GM18519 (cell line): ENCODE measurements around the gene NCSTN.

ENCODE experiments used
- ATAC-seq: cut with Tn5 transposase; IDR thresholded peaks from one replicate; pipeline ENCODE4 v1.9.1; 2021; ENCODE audit warnings: mild to moderate bottlenecking, moderate library complexity; ENCODE audit not compliant: unreplicated experiment, low FRiP score

Gene NCSTN

DNA sequence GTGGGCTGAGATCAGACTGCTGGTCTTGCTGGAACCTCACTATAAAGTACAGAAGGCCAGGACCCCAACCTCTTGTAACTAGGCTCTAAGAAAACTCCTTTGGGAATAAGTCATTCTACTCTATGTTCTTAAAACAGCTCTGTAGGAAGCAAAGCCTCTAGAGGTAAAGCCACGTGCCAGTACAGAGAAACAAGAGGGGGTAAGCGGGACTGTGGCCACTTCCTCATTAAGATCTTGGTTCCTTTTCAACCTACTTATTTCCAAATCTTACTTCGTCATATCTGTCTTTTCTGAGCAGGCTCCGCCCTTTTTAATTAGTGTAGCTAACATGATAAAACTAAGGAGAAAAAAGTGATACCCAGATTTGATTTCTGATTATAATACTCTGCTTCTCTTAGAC, 3.8 kb downstream of the NCSTN start:
- no peak for ATAC-seq

DNA sequence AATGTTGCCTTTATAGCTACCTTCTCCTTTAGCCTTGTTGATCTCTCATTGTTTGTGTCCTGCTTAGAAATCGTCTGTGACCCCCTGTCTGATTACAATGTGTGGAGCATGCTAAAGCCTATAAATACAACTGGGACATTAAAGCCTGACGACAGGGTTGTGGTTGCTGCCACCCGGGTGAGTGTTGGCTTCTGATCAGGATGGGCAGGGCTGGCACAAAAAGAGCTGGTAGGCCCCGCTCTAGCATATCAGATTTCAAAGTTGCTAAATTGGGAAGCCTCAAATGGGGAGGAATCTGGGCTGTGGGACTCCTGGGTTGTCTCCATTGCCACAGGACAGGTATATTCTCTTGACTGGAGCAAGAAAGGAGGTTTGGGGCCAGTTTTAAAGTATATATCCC, 8.4 kb downstream of the NCSTN start:
- ATAC-seq, result no peak

DNA sequence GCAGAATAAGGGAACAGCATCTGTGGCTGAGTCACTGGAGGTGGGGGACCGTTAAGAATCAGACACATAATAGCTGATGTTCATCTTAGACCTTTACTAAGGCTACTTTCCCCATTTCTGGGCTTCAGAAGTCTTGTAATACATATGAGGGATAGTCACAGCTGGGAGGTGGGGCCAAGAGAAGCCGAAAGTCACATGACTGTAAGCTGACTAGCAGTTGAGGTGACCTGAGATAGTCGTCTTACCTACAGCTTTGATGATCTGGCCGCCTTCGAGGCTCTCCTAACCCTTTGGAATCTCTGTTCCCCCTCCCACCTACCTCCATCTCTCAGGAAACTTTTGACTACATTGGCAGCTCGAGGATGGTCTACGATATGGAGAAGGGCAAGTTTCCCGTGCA, 9.4 kb downstream of the NCSTN start:
- no peak for ATAC-seq

DNA sequence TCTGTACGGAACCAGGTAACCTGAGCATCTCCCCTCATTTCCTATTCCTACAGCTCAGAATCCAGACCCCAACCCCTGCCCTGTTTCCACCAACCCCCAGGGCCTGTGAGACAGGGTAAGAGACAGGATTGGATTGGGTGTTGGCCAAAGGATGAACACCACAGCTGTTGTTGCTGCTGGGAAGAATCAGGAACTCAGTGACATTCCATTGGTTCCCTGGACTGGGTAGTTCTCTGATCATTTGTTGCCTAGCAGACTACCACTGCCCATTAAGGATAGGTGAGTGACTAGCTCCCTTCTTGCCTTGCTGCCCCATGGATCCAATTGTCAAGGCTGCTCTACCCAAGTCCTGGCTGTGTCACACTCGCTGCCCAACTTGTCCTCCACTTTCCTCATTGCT, 10.0 kb downstream of the NCSTN start:
- ATAC-seq, result no peak

DNA sequence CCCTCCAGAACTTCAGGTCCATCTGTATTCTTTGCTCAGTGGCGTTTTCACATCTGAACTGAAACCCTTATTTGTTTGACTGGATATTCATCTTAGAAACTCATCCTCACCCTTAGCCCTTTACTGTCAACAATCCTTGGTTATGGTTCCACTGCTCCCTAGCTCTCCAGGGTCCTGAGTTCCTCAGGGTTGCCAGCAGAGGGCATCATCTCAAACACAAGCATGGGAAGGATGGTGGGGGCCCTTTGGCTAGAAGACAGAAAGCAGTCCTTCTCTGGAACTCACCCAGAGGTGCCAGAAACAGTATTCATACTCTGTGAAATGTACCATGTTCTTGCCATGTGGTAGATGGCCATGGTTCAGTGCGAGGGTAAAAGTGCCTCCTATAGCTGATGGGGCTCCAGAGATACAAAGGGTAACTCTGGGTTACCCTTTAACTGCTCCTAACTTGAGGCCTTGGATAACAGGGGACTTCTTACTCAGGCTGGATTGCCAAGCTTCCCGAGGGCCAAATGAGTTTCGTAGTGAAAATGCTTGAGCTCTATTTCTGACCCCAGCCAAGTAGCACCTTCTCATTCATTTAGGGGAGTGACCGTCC, 11.3 kb downstream of the NCSTN start:
- no peak for ATAC-seq

DNA sequence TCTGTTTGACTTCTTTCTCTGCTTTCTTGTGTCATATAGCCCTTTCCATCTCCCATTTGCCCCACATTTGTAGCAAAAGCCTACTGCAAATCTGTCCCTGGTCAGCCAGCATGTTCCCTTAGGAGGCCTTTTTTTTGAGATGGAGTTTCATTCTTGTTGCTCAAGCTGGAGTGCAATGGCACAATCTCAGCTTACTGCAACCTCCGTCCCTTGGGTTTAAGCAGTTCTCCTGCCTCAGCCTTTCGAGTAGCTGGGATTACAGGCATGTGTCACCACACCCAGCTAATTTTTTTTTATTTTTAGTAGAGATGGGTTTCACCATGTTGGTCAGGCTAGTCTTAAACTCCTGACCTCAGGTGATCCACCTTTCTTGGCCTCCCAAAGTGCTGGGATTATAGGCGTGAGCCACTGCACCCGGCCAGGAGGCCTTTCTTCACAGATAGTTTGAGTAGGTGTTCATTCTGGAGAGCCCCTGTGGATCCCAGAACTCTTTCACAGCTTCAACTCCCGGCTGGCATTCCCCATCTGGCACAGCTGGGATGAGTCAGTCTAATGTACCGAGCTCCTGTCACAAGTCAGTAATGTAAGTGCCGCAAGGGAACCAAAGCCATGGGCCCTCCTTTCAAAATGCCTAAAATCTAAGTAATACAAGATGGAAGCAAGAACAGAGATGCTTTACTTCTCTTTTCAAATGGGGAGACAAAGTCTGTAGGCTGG, 14.3 kb downstream of the NCSTN start:
- ATAC-seq, result no peak

DNA sequence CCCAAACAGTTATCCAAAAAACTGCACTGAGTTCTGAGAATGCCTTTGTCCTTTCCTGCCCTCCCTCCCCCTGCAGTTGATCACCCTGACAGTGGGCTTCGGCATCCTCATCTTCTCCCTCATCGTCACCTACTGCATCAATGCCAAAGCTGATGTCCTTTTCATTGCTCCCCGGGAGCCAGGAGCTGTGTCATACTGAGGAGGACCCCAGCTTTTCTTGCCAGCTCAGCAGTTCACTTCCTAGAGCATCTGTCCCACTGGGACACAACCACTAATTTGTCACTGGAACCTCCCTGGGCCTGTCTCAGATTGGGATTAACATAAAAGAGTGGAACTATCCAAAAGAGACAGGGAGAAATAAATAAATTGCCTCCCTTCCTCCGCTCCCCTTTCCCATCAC, 14.9 kb downstream of the NCSTN start:
- ATAC-seq, result no peak

DNA sequence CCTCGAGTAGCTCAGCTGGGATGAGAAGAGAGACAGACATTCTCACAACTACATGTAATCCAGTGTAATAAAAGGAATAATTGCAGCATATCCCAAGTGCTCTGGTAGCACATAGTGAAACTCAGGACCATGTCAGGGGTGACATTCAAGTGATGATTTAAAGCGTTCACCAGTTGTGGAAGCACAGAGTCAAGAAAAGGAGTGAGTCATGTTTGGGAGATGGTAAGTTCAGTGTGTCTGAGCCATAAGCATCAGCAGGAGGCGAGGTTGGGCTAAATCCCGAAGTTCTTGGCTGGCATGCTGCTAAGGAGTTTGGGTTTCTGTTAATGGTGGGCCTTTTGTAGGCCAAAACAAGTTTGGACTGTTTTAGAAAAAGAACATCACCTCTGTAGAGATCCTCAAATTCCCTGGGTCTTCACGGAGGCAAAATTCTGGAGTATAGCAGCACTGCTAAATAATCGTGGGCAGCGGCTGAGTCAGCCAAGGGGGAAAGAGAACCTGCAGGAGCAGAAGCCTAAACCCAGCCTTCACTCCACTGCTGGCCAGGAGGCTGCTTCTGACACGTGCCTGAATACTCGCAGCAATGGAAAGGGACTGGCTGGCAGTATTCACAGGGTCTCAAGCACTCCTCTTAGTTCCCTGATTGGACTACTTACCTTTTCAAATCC, 16.5 kb downstream of the NCSTN start:
- no peak for ATAC-seq

DNA sequence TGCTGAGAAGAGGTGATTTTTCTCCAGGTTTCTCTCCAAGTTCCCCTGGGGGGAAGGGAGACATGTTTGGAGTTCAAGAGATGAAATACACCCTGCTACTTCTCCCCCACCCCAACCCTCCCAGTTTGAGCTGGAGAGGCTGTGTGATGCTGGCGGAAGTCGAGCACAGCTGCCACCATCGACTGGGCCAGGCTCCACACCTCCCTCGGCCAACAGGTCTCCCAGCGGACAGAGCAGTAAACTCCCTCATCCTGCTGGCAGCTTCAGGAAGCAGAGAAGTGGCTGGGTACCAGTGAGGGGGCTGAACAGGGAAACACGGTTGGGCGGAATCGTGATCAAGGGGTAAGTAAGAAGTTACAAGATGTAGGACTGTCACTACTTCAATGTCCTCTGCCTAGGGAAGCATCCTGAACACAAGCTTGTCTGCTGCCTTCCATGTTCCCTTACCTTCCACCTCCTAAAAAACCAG, 17.1 kb downstream of the NCSTN start:
- no peak for ATAC-seq

DNA sequence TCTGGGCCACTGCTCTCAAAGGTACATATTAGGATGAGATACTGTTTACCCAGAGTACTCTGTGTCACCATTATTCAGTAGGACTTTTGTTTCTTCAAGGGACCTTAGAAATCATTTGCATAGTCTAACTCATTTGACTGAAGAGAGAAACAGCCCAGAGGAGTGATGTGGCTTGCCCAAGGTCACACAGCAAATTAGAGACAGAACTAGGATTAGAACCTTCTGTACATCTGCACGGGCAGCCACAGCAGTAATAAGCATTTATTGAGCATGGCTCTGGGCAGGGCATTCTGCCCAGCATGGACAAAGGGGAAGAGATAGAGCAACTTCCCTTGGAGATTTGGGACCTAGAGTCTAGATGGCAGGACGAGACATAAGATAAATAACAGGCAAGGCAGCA, 18.0 kb downstream of the NCSTN start:
- ATAC-seq, result no peak

DNA sequence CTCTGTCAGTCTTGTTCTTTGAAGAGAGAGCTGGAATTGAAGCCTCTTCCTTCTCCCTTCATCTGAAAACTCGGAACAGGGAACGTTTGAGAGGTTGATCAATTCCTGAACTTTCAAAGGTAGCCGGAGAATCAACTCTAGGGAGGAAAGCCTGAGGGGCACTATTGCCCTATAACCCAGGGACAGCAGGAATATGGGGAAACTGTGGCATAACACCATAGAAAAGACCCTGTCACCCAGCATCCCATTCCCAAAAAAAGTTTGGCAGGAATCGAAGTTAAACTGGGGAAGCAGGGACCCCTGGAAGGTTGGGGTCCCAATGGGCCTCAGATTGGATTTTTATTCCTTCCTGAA, 18.6 kb downstream of the NCSTN start:
- ATAC-seq, result no peak

DNA sequence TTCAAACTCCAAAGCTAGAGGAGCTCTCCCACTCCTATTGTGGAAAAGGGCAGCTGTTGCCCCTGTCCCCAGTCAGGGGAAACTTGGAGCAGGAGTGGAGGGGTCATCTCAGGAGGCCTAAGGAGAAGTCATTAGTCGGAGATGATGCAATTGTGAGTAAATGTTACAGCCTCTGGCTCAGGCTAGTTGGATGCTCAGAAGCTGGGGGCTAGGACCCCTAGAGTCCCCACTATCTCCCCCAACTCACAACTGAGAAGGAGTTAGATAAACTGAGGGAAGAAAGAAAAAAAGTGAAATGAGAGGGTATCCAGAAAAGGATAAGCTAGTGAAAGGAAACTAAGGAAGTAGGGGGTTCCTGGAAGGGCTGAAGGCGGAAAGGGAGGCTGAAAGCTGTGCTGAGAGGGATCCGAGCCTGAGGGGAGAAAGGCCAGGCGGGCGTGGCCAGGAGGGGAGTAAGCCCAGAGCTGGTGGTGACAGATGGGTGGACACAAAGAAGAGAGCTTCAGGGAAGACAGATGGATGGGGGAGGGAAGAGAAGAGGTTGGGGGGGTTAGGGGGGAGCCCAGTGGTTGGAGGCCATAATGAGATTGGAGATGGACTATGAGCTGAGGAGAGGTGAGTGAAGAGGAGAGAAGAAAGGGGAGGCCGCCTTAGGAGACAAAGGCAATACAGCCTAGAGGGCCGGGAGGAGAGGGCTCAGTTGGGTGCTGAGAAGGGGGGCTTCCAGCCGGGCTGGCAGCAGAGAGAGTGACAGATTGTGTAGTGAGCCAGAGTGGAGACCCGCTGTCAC, 19.2 kb downstream of the NCSTN start:
- ATAC-seq, result no peak

DNA sequence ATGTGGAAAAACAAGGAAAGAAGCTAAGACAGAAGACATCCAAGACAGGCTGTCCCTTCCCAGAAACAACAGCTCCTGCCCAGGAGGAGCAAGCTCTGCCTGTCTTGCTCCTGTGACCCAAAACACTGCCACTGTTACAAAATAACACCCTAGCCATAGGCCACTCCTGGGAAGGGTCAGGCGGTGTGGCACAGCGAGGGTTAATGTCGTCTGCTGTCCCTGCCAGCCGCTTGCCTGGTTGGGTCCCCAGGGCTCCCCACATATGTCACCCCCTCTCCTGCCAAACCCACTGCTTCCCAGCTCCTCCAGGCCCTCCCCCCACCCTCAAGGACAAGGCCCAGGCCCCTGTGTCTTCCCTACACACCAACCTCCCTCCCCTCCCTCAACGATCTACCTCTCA, 19.8 kb downstream of the NCSTN start:
- no peak for ATAC-seq

DNA sequence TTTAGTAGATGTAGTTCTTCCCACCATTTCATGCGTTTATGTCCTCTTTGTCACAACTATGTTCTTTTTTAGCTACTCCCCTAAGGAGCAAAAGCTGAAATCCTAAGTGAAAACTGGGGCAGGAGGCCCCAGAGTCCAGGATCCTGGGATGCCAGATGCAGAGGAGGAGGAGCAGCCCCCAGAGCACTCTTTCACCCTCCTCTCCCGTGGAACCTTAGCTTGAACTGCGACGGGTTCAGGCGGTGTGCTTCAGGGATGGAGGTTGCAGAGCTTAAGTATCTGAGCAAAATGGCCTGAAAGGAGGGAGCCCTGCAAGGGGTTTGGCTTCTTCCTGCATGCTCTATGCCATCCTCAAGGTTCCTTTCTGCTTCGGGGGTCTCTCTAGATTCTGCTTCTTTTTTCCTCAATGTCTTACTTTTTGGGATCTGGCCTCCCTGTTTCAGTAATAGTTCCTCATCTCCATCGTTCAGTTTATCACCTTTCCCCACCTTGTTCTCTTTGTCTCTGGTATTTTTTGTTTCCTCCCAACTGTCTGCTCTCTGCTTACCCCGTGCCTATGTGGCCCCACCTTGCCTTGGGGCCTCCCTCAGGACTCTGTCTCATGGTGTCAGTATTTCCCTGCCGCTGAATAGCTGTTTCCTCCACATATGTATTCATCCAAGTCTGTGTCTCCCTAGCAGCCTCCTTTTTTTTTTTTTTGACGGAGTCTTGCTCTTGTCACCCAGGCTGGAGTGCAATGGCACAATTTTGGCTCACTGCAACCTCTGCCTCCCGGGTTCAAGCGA, 21.0 kb downstream of the NCSTN start:
- no peak for ATAC-seq

DNA sequence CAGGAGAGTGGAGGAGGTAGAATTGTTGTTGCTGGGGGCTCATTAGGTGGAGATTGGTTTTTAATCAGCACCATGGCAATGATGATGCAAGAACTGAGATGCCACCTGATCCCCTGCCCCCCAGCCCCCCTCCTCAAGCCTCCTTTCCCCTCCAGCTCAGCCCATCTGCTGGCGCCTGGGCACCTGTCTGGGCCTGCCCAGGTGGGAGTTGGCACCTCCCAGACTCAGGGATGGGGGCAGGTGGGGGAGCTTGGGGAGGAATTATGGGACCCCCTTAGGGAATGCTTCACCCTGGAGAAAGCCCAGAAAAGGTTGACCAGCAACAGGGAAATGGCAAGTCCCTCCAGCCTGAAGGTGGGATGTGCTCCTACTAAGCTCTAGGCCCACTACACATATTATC, 22.1 kb downstream of the NCSTN start:
- no peak for ATAC-seq

DNA sequence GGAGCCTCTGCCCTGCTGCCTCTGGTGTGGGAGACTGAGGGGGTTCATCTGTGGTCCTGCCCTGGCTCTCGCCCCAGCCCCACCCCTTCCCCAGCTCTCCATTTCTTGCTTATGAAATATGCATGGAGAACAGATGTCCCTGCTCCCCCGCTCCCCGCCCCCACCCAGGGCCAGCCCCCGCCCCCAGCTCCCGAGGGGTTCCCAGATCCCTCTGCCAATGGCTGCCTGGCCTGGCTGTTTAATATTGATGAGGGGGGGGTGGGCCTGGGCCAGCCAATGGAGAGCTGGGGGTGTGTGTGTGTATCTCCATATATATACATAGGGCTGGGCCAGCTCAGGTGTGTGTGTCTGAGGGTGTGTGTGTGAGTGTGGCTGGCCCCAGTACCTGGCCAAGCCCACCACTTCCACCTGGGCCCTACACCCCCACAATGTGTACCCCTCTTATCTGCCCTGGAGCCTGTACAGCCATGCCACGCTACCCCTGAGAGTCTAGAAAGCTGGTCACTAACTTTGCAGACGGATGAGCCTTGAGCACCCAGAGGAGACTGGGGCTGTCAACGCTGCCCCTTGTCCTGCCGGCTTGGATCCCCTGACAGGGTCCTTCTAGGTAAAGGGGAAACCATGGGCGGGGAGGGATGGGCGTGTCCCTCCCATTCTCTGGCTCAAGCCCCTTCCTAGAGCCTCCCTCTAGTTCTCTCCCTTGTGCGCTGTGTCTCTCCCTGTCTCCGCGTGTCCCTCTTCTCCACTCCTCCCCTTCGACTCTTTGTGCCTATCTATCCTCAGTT, 23.7 kb downstream of the NCSTN start, which contains the start of gene NHLH1:
NHLH1 (plus strand) TSS at position 341 of the 785 bp plus-strand sequence. CDS start 3,661 bp downstream, outside the sequence.
- no peak for ATAC-seq

DNA sequence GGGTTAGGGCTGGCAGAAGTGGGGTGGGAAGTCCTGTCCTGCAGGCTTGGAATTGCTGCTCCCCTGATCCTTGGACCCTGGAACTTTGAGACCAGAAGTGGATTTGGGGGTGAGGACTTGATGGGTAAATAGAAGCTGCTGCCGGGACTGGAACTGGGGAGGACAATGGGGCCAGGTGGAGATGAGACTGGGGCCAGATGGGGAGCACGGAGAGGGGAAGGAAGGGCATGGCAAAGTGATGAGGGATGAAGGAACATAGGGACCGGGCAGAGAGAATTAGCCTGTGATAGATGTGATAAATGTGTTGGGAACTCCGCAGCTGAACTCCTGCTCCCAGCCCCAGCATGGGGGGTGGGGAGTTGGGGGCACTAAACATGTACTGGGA, 24.3 kb downstream of the NCSTN start:
- no peak for ATAC-seq

DNA sequence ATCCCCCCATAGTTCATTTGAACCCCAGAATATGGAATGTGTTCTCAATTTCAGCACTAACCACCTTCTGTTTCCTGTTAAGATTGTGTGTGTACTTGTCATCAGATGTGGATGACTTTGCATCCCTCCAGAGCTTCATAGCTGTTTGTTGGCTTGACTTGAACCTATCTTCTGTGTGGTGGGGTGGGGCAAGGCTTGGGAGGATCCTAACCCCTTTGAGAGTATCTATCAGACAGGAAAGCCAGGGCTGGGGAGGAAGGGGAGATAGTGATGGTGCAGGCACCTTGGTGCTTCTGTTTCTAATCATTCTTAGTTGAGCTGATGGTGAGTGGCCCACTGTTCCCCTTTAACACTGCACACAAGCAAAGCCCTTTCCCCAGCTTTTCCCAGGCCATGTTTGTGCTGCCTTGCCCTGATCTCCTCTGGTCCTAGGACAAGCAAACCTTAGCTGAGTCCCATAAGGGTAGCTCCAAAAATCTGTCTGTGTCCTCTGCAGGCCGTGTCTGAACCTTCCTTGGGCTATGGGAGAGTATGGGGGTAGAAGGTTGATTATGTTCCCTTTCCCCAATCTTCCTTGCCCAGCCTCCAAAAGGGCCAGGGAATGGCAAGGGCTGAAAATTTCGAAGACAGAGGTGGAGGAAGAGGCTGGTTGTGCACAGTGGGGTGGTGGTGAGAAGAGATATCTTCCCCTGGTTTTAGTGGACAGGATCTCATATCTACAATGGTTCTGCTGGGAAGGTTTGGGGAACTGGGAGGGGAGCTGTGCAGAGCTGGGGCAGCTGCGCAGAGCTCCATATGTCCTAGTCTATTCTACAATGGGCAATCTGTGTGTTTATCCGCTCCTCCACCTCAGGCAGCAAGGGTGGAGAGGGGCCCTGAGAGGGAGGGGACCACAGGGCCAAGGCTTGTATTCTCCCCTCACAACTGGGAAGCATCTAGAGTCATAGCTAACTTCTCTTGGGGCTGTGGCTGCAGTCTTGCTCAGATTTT, 25.0 kb downstream of the NCSTN start:
- no peak for ATAC-seq
